T-helper 9 cell (primary cell): ENCODE measurements around the gene APLP2.
A peak's percentile ranks its signal among the peaks of the same experiment; 100 is the strongest.
"Not testable (repeated sequence)": the region's sequence is repeated elsewhere in the genome, so short reads cannot be mapped to it uniquely, and the experiment has no call there.

ENCODE experiments used
- DNase-seq: peaks from one replicate; pipeline ENCODE4 v3.0.0-alpha.2; 2020
- total RNA-seq, 2 donors: gene quantifications; one replicate each; lab custom pipeline; 2026; lab: John Stamatoyannopoulos, UW

Gene APLP2
- total RNA-seq: 59.6 to 114 reads per million in 2 donors

GRCh38 chr11:130069659-130070108 is at the start of gene APLP2:
APLP2 (plus strand) TSS chr11:130069894; CDS start chr11:130069978, 84 bp downstream.
- DNase-seq: peak; percentile 97

- no peak for DNase-seq
Measured at GRCh38 chr11:130020323-130020722, 49.4 kb upstream of the APLP2 start.

- not testable (repeated sequence) for DNase-seq
Measured at GRCh38 chr11:130021606-130022005, 48.1 kb upstream of the APLP2 start.

- no peak for DNase-seq
Measured at GRCh38 chr11:130022799-130023198, 46.9 kb upstream of the APLP2 start.

- no peak for DNase-seq
Measured at GRCh38 chr11:130023204-130023603, 46.5 kb upstream of the APLP2 start.

GRCh38 chr11:130024361-130024760 is 45.3 kb upstream of the APLP2 start:
- no peak for DNase-seq

GRCh38 chr11:130025371-130025770 is 44.3 kb upstream of the APLP2 start:
- no peak for DNase-seq

- DNase-seq: no peak
Measured at GRCh38 chr11:130029137-130029536, 40.6 kb upstream of the APLP2 start.

- DNase-seq: no peak
Measured at GRCh38 chr11:130031056-130031455, 38.6 kb upstream of the APLP2 start.

GRCh38 chr11:130031945-130032344 is 37.7 kb upstream of the APLP2 start:
- DNase-seq: no peak

GRCh38 chr11:130032931-130033330 is 36.8 kb upstream of the APLP2 start:
- DNase-seq: no peak

GRCh38 chr11:130034236-130034635 is 35.5 kb upstream of the APLP2 start:
- DNase-seq: no peak

- DNase-seq: no peak
Measured at GRCh38 chr11:130037058-130037457, 32.6 kb upstream of the APLP2 start.

GRCh38 chr11:130037881-130038585 is 31.7 kb upstream of the APLP2 start:
- no peak for DNase-seq

GRCh38 chr11:130040281-130040940 is 29.3 kb upstream of the APLP2 start:
- DNase-seq: no peak

- no peak for DNase-seq
Measured at GRCh38 chr11:130042093-130042591, 27.6 kb upstream of the APLP2 start.

- no peak for DNase-seq
Measured at GRCh38 chr11:130043575-130043974, 26.1 kb upstream of the APLP2 start.

- DNase-seq: no peak
Measured at GRCh38 chr11:130047141-130047540, 22.6 kb upstream of the APLP2 start.

- no peak for DNase-seq
Measured at GRCh38 chr11:130049328-130049771, 20.3 kb upstream of the APLP2 start.

GRCh38 chr11:130050257-130050656 is 19.4 kb upstream of the APLP2 start:
- DNase-seq: no peak

- DNase-seq: no peak
Measured at GRCh38 chr11:130051082-130051481, 18.6 kb upstream of the APLP2 start.

GRCh38 chr11:130052567-130052966 is 17.1 kb upstream of the APLP2 start:
- DNase-seq: no peak

GRCh38 chr11:130054966-130055365 is 14.7 kb upstream of the APLP2 start:
- DNase-seq: no peak

- no peak for DNase-seq
Measured at GRCh38 chr11:130055617-130056016, 14.1 kb upstream of the APLP2 start.
